Omental fat pad (tissue), 4 donors: ENCODE measurements around the gene SLC1A6. TPM values are rescaled to one million over a fixed set of nuclear protein-coding genes. Genes with fewer than 3 reads are reported as not detected.

Experiments
- ATAC-seq: fragments of 150-250 bp; one replicate; pipeline ENCODE4 v1.9.1; 2016; ENCODE audit warnings: mild to moderate bottlenecking, moderate library complexity; ENCODE audit not compliant: low FRiP score
- DNase-seq: peaks from one replicate; pipeline ENCODE4 v3.0.0-alpha.2; 2019; ENCODE audit warnings: low spot score
- total RNA-seq, 4 donors: library from RNA; depleted of rRNA; stranded (reverse); fragments of >200 nt; gene quantifications; one replicate each; pipeline ENCODE4 v1.1.0, GENCODE V29; 2016
- TF ChIP-seq, protein P1 (sequence below), 3 donors: fragments of 450-650 bp; IDR thresholded peaks; one replicate each; pipeline ENCODE4 v1.5.1; 2016 to 2017; ENCODE audit warnings: antibody characterized with exemption in 3 of 3, mild to moderate bottlenecking in 3 of 3, moderate library complexity in 2 of 3

SLC1A6 gene
- total RNA-seq, 4 donors from 2014 or later: not detected

DNA sequence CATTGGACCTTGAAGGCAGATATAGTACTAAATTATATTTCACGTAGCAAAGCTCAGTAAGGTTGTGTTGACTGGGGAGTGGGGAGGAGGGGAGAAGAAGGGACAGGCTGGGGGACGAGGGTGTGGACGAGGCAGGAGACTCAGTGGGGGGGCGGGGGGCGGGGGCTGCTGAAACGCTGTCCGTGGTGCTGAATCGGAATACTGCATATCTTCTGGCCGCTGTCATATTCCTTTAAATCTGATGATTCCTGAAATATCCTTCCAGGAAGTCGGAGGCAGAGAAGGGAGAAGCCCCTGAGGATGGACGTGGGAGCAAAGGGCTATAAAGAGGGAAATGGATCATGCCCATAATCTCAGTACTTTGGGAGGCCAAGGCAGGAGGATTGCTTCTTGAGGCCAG, 34.9 kb upstream of the SLC1A6 start:
- TF ChIP-seq, protein P1, sequence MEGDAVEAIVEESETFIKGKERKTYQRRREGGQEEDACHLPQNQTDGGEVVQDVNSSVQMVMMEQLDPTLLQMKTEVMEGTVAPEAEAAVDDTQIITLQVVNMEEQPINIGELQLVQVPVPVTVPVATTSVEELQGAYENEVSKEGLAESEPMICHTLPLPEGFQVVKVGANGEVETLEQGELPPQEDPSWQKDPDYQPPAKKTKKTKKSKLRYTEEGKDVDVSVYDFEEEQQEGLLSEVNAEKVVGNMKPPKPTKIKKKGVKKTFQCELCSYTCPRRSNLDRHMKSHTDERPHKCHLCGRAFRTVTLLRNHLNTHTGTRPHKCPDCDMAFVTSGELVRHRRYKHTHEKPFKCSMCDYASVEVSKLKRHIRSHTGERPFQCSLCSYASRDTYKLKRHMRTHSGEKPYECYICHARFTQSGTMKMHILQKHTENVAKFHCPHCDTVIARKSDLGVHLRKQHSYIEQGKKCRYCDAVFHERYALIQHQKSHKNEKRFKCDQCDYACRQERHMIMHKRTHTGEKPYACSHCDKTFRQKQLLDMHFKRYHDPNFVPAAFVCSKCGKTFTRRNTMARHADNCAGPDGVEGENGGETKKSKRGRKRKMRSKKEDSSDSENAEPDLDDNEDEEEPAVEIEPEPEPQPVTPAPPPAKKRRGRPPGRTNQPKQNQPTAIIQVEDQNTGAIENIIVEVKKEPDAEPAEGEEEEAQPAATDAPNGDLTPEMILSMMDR (IDR thresholded peaks at IDR 0.05): no peak
- ATAC-seq (no peak), DNase-seq (no peak)

DNA sequence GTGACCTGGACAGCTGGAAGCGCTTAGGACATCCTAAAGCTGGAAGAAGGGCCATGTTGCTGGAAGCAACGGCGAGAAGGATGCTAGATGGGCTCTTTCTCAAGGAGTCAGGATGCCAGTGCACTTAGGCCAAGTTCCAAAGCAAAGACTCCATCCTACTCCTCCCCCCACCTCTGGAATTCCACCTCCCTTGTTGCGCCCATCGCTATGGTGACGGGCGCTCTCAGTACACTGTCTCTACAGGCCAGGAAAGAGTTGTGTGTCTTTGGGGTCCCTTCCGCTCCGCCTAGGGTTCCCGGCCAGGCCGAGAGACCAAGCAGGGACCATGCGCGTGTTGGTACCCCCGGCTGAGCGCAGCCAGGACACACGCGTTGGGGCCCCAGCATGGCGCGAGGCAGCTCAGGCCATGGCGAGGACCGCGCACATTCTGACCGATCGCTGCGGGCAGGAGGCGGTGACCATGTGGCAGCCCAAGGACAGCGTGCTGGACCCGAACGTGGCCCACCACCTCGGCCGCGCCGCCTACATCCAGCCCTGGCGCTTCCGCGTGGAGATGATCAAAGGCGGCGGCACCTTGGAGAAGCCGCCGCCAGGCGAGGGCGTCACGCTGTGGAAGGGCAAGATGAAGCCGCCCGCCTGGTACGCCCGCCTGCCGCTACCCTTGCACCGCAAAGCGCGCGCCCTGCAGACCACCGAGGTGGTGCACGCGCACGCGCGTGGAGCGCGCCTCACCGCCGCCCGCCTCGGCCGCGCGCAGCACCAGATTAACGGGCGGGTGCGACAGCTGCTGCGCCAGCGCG, 31.0 kb upstream of the SLC1A6 start:
- ATAC-seq (no peak), DNase-seq (no peak)
- TF ChIP-seq, protein P1 (IDR thresholded peaks at IDR 0.05): no peak

DNA sequence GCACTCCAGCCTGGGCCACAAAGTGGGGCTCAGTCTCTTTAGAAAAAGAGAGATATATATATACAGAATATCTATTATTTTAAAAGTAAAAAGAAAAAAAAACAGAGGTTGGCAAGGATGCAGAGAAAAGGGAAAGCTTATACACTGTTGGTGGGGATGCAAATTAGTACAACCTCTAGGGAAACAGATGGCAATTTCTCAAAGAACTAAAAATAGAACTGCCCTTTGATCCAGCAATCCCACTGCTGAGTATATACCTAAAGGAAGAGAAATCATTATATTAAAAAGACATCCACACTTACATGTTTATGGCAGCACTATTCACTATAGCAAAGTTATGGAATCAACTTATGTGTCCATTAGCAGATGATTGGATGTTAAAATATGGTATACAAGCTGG, 28.6 kb upstream of the SLC1A6 start:
- TF ChIP-seq, protein P1 (IDR thresholded peaks at IDR 0.05): no peak
- ATAC-seq (no peak), DNase-seq (no peak)

DNA sequence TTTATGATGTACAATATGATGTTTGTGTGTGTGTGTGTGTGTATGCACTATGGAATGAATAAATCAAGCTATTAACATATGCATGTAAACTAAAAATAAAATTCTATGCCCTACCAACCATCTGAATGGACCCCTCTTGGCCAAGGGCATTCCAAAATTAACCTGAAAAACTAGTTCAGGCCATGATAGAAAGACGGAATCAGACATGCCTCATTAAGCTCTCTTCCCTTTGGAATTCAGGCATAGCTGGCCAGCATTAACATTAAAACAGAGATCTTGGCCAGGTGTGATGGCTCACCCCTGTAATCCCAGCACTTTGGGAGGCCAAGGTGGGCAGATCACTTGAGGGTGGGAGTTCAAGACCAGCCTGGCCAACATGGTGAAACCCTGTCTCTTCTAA, 18.3 kb upstream of the SLC1A6 start:
- TF ChIP-seq, protein P1 (IDR thresholded peaks at IDR 0.05): no peak
- no peak for DNase-seq
- ATAC-seq: no peak

DNA sequence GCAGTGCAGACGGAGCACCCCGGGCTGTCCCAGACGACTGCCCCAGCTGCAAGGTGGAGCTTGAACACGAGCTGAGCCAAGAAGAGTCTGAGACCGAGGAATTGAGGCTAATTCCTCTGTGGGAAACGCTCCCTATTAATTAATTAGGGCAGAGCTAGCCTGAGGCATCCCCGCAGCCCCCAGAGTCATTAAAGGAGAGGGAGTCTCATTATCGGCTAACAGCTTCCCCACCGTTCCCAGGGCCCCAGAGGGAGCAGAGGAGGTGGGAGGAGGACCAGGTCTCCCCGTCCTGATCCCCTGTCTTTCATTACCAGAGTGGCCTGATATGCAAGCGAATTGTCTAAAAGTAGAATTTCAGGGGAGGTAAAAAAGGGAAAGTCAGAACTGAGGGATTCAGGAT, 13.1 kb upstream of the SLC1A6 start:
- DNase-seq (no peak), ATAC-seq (no peak)
- TF ChIP-seq, protein P1 (IDR thresholded peaks at IDR 0.05): no peak

DNA sequence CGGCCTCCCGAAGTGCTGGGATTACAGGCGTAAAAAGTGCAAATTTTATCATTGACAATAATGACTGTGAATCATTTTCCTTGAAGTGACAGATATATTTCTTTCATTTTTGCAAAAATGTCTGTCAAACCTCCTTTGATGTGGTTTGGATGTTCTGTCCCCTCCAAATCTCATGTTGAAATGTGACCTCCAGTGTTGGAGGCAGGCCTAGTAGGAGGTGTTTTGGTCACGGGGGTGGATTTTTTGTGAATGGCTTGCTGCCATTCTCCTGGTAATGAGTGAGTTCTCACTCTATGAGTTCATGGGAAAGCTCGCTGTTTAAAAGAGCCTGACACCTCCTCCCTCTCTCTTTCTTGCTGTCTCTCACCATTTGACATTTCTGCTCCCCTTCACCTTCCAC, 5.5 kb upstream of the SLC1A6 start:
- DNase-seq (no peak), ATAC-seq (no peak)
- TF ChIP-seq, protein P1 (IDR thresholded peaks at IDR 0.05): no peak

DNA sequence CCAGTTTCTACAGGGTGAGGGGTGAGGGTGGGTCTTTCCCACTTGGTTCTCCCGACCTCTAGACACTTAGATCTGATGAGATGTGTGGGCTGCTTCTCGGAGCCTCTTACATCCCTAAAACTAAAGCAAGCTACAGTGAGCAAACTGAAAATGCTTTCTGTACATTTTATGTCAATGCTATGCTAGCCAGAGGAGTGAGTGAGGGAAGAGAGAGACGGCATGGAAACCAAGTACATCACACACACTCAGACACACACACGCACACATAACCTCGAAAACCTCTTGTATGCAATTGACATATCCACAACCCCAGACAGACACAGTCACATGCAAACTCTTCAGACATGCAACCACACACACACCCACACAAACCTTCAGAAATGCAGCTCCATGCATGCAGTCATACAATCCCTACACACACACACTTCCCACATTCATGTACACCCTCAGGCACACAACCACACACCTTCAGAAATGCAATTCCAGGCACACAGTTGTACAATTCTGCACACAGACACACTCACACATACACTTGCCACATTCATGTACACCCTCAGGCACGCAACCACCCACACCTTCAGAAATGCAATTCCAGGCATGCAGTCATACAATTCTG, 1.4 kb downstream of the SLC1A6 start:
- TF ChIP-seq, protein P1 (IDR thresholded peaks at IDR 0.05): no peak
- DNase-seq: no peak
- no peak for ATAC-seq
